ENCODE data around the gene TASP1.

DNA sequence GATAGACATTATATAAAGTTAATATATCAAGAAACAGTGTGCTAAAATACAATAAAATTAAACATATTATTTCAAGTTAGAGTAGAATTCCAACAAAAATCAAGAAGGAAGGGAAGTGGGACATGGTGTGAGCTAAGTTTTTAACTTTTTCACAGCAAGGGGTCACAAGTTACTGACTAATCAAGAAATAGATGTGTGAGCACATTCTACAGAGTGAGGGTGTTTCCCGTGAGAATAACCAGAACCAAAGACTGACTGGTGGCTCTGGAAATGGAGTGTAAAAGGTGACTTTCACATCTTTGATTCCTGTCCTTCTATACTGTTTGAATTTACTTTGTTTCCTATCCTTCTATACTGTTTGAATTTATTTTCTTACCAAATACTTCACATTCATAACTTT is 206.6 kb downstream of the TASP1 start:
- no peak for TF ChIP-seq CTCF (IDR thresholded peaks at IDR 0.05)
- TF ChIP-seq POLR2A (IDR thresholded peaks at IDR 0.05): no peak
- TF ChIP-seq EP300 (IDR thresholded peaks at IDR 0.05): no peak
- no peak for TF ChIP-seq POLR2AphosphoS5 (IDR thresholded peaks at IDR 0.05)
